NCI-H1930 (cell line): ENCODE measurements around the gene FLNA.
"Not testable (repeated sequence)": the region's sequence is repeated elsewhere in the genome, so short reads cannot be mapped to it uniquely, and the experiment has no call there.

ENCODE experiments used
- DNase-seq, 2 experiments: peaks; one replicate each; lab custom pipeline; 2025; lab: John Stamatoyannopoulos, UW

FLNA gene

DNA sequence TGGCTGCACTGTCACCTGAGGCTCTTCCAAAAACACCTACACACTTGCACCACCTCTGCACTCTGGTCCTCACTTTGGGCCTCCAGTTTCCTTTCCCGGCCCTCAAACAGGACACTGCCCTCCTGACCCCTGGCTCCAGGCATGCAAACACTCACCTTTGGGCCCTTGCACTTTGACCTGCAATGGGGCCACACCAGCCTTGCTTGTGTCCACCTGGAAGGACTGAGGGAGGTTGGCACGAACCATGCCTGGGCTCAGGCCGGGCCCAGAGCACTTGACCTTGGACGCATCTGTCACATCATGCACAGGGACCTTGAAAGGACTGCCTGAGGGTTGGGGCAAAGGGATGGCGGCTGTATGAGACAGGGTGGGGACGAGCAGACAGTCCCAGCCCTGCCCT is 15.6 kb downstream of the FLNA start:
- no peak for DNase-seq

DNA sequence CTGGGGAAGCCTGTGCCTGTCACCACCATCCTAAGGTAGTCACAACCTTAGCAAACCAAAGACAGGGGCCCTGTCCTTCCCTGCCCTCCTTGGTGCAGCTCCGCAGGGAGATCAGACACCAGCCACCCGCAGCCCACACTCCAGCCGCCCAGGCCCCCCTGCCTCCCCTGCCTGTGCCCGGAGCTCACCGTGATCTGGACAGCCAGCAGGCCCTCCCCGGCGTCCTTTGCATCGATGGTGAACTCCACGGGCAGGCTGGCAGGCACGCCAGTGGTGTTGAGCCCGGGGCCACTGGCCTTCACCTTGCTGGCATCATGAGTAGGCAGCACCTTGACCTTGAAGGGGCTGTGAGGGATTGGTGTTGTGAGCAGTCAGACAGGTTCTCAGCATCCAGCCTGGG is 16.4 kb downstream of the FLNA start:
- DNase-seq, result no peak

DNA sequence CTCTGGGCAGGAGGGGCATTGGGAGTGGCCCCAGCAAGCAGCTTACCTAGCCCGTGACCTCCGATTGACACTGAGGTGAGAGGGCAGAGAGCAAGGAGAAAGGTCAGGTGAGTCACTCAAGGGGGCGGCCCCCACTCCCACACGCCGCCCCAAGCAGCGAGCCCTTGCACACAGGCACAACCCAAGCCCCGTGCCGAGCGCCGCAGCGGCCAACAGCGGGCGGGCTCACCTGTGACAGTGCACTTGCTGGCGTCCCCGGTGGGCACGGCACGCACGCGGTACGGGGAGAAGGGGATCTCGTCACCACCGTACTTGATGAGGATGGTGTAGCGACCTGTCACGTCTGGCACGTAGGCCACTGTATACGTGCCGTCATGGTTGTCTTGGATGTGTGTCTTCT is 17.2 kb downstream of the FLNA start:
- no peak for DNase-seq

DNA sequence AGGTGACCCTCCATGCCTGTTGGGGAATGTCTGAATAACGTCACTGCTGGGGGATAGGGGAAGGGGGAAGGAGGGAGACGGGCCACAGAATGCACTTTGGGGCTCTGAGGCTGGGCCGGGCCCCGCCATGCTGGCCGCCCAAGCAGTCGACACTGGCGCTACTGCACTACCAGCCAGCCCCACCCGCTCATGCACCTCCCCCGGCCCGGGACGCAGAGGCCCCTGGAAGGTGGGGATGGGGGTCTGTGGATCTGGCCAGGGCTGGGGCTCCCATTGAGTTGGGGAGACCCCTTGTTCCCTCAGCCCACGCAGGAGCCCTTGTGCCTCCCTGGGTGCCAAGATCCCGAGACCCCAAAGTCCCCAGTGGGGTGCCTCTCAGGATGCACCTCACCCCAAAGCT is 17.8 kb downstream of the FLNA start:
- no peak for DNase-seq

DNA sequence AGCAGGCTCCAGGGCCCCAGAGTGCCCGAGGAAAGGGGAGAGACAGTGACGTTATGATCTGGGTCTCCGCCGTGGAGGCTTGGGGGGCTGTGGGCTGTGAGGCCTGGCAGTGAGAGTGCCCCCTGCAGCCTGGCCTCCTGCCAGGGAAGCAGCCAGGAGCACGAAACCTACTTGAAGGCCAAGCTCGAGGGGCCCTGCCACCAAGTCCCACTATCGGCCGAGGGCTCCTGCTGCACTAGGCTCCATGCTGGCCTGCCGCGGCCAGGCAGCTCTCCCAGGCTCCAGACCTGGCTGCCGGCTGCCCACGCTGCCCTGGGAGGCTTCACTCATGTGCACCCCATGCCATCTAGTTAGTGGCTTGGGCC is 18.7 kb downstream of the FLNA start:
- no peak for DNase-seq

DNA sequence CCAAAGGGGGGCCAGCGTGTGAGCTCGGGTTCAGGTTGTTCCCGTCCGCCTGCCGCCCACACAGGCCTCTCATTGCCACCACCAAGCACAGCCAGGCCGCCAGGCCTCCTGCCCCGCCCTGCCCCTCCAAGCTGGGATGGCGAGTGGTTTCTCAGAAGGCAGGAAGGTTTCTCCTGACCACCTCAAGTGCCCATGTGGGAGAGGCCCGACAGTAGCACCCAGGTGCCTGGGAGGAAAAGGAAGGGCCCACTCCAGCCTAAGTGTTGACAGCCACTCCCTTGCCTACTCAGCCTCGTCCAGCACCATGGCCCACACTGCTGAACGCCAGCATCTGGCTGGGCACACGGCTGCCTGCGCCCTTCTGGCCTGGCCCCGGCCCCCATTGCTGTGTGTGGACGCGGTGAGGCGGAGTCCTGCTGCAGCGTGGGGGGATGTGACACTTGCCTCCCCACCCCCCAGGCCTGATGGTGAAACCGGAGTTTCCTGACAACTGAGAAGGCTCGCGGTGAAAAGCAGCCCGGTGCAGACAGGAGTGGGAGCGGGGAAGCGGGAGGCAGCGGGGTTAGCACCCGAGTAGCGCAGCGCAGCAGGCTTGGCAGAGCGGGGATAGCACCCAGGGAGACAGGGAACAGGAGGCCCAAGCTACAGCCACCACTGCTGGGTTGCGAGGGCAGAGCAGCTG is 19.2 kb downstream of the FLNA start:
- DNase-seq, result no peak

DNA sequence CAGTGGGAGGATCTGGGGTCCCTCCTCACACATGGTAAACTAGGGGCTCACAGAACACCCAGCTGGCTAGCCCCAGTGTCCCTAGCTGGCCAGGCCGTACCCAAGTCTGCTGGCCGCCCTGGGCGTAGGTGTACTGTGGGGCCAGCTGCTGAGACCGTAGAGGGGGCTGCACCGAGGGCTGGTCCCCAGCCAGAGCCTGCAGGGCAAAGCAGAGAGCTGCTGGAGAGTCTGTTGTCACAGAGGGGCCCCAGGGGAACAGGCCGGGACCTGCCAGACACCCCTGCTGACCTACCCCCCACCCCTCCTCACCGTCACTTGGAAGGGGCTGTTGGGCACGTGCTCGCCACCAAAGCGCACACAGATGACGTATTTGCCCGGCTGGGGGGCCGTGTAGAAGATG is 19.9 kb downstream of the FLNA start:
- DNase-seq, result no peak

DNA sequence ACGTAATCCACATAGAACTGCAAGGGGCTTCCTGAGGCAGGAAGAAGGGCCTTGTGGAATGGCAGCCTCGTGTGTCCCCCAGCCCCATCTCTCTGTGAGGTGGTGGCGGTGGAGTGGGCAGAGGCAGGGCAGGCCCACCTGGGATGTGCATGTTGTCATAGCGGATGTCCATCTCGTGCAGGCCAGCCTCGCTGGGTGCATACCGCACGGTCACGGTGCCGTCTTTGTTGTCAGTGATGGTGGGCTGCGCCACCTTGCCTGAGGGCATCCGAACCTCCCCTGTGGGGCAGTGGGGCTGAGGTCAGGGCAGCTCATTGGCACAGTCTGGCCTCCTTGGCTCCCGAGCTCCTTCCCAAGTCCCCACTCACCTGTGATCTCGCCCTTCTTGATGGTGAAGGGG is 20.4 kb downstream of the FLNA start:
- DNase-seq, result no peak

DNA sequence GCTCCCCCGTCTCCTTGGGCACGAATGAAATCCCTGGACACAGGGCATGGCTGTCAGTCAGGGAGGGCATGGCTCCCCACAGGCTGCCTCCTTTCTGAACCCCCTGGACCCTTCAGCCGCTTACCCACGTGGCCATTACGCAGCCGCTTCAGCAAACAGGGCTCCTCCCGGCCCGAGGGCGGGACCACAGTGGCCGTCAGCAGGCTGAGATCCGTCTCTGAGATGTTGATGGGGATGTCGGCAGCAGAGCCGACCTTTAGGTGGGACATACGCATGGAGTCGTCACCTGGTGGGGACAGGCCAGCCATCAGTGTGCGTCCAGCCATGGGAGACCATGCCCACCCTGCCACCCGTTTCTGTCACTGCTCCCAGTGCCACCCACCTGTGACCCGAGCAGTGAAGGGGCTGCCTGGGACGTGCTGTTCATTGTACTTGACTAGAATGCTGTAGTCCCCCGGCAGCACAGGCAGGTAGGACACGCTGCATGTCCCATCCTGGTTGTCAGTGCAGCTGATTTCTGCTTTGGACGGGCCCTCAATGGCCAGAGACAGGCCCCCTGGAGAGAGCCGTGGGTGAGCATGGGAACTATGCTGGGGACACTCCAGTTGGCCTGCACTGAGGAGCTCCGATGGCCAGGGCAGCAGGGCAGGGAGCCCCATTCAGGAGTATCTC is 21.1 kb downstream of the FLNA start:
- DNase-seq, result no peak

DNA sequence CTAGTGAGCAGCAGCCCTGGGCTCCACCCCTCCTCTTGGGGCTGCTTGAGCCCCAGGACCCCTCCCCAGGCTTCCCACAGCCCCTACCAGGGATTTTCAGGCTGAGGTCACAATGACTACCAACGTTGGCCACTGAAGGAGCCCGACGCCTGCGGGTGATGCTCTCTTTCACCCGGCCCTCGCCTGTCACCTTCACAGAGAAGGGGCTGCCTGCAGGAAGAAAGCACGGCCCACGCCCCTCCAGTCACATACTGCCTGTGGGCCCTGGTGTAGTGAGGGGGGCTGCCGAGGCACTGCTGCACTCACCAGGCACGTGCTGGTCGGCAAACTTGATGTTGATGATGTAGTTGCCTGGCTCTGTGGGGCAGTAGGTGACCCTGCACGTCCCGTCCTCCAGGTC is 22.0 kb downstream of the FLNA start:
- no peak for DNase-seq

DNA sequence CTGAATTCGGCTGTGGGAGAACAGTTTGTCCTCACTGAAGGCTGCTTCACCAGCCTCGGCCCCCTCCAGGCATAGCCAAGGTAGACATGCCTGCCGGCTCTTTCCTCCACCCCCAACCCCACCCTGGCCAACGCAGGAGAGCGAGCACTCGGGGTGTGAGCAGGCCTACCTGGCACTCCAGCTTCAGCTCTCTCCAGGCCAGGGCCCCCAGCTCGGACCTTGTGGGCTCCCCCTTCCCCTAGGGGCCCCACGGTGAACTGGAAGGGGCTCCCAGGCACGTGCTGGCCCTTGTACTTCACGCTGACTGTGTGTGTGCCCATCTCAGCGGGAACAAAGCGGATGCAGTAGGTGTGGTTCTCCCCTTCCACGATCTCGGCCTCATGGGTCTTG is 22.4 kb downstream of the FLNA start:
- DNase-seq, result no peak

DNA sequence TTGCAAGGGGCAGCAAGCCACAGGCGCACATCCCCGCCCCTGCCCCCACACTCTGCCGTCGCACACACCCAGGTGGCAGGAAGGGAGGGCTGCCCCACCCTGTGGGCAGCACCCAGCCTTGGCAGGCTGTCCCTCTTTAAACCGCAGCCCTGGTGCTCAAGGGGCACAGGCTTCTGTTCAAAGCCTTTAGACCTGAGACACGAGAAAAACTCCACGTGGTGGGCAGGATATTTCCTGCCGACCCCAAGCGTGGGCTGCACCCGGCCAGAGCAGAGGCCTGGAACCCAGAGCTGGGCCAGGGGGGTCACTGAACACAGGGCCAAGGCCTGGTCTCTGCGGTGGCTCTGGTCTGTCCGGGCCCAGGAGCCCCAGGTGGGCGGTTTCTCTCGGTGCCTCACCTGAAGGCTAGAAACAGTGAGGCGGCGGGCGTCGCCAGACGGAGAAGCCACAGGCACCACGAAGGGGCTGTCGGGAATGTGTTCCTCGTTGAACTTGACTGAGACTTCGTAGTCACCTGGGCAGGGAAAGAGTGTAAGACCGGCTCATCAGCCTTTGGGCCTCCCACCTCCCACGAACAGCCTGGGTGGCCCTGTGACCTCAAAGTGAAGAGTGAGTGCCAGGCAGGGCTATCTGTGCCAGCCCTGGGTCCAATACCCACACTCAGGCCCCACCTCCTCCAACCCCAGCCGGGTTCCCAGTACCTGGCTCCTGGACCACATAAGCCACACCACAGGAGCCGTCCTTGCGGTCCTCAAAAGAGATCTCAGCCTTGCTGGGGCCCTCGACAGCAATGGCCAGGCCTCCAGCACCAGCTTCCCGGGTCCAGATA is 23.0 kb downstream of the FLNA start:
- no peak for DNase-seq

DNA sequence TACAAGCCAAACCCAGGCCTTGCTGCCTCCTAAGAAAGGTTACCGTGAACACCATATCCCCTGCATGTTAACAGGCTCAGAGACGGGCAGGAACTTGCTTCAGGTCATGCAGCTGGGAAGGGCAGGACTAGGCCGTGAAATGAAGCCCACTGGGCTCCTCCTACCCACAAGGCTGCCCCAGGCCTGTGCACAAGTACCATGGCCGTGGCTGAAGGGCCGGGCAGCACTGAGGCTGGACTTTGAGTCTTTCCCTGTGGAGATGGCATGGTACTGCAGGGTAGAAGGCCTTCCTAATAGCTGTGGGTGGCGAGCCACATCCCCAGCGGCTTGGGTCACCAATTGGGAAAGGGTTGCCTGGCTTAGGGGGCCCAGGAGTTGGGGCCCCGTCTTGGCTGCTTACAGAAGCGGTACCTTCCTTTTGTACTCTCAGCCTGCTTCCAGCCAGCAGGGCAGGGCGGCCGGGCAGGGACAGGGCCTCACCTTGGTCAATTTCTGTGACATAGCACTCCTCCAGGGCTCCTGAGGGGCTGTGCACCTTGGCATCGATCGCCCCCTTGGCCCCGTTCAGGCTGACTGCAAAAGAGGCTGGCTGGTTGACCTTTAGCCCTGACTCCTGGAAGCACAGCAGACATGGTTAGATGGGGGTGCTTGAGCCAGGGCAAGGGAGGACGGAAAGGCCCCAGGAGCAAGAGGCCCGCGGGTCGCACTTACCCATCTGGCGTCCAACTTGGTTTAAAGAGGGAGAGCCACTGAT is 23.8 kb downstream of the FLNA start:
- DNase-seq, result no peak

DNA sequence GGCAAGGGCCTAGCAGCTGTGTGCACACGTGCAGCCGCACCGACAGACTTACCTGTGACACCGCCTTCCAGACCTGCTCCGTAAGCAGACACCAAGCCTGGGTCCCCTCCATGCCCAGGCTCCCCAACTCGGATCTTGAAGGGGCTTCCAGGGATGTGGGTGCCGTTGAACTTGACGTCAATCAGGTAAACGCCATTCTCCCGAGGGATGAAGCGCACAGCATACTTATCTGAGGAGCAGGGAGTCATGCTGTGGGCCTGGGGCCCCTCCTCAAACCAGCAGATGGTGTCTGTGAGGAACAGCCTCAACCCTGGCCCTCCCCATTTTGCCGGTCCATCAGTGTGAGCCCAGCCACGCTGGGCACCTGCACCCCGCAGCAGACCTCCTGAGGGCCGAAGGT is 24.5 kb downstream of the FLNA start:
- no peak for DNase-seq

DNA sequence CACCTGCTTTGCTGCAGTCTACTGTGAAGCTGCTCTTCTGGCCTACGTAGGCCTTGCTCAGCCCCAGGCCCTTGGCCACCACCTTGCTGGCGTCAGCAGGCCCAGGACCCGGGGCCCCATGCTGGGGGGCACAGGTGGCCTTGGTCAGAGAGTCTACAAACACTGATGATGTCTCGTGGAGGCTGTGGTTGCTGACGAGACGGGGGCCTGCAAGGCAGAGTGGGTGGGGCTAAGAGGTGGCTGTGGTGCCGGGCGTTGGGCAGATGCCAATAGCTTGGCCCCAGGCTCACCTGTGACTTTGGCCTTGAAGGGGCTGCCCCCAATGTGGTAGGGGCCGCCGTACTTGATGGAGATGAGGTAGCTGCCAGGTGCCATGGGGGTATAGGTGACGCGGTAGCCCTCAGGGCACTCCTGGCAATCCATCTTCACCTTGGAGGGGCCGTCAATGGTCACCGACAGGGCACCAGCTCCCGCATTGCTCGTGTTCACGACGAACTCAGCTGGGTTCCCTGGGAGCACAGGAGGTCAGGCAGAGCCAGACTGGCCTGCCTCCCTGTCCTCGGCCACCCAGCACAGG is 25.0 kb downstream of the FLNA start:
- DNase-seq, result no peak

DNA sequence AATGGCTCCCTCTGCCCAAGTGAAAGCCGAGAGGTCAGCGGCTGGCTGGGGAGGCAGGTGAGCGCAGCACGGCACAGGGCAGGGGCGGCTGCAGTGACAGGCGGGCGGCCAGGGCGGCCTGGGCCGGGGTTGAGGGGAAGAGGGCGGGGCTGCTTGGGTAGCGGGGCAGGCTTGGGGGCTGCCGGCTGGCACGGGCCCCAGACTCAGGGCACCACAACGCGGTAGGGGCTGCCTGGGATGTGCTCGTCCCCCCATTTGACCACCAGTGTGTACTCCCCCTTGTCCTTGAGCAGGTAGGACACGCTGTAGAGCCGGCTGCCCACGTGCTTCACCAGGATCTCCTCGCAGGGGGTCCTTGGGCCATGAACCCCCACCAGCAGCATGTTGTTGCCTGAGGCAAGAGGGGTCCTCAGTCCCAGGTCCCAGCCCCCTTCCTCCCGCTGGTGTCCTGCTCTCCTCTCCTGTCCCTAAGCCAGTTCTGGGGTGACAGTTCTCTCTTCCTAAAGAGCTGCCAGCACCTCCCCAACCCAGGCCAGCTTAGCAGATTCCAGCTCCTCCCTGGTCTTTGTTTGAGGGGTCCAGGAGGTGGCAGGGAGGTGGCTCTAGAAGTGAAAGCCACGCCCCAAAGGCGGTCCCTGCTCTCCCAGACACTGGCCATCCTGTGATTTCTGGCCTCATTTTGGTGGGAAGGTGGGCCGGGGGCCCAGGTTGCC is 25.6 kb downstream of the FLNA start:
- no peak for DNase-seq

DNA sequence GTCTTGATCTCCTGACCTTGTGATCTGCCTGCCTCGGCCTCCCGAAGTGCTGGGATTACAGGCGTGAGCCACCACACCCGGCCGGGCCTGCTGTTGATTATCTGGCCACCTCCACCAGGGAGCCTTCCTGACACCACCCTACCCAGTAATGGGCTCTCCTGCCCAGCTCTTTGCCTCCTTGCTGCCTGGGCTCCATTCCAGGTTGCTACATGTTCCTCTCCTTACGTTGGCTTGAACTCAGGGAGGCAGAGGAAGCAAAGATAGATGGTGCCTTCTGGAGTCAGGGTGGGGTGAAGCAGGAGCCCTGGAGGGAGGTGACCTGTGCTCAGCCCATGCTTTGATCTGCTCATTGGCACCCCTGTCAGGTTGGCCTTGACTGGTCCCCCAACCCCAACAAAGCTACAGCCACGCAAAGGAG is 26.3 kb downstream of the FLNA start:
- no peak for DNase-seq

DNA sequence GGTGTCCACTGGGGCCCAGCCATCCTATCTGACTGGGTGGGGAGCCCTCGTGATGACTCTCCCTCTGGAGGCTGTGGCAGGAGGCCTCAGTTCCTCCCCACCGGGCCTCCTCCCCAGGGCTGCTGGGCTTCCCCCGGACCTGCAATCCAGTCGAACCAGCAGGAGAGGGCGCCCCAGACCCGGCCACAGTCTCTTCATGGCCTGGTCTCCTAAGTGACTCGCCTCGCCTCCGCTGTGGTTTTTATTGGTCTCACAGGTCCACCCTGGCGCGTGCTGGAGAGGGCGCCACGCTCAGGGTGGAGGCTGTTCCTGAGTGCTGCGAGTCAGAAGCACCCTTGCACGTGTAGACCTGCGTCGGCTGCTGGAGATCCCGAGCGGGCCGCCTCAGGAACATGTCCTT is 30.8 kb downstream of the FLNA start:
- not testable (repeated sequence) for DNase-seq

DNA sequence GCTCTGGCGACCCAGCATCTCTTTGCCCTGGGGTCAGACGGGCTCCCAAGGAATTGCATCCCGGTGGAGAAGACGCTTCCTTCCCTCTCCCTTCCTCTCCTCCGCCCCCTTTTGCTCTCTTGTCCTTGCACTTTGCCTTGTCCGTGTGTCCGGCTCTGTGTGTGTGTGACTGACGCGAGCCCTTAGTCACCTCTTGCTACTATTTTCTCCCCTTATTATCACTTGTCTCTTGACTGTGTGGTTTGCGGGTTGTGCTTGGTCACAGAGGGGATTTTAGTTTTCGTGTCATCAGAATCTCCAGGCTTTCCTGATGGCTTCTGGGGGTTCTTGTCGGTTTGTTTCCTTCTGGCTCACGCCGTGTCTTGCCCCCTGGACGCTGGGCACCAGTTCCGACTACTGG is 31.4 kb downstream of the FLNA start:
- not testable (repeated sequence) for DNase-seq

DNA sequence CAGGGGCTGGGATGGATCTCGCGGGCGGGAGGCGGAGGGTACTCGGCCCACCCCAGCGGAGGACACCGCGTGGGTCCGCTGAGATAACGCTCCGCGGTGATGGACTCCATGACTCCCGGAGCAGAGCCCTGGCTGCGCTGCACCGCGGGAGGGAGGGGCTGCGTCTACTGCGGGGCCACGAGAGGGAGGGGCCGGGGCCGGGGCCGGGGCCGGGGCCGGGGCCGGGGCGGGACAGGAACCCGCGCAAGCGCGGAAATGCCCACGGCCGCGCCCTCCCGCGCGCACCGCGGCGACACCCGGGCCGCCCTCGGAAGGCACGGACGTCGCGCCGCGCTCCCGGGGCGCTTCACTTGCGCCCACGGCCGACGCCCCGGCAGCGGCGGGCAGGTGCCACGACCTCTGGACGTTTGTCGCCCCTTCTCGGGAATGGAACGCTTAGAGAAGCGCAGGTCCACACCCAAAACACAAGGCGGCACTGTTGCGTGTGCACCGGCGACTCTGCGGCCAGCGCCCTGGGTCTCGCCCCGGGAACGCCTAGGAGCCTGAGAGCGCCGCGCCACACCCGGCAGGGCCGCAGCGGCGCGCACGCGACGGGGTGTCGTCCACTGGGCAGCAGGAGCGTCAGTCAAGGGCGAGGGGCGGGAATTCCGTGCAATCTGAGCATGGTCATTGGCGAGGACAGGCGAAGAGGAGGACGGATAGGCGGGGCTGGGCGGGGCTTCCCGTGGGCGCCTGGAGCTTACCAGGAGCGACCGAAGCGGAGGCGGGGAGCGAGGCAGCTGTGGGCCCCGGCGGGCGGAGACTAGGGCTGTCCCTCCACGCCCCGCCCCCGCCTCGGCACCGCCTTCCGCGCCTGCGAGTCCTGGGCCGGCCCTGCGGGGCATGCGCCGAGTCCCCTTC is 32.8 kb downstream of the FLNA start:
- DNase-seq, result not testable (repeated sequence)
